GM12864 (cell line): ENCODE data around the gene RASEF.
"Not testable (repeated sequence)": the region's sequence is repeated elsewhere in the genome, so short reads cannot be mapped to it uniquely, and the experiment has no call there.

Experiments used
- DNase-seq: peaks from one replicate; pipeline ENCODE4 v3.0.0-alpha.2; 2011; ENCODE audit warnings: low read depth
- H3K4me3 ChIP-seq: 2 replicates; pipeline ENCODE4 v1.5.1; 2011; ENCODE audit warnings: mild to moderate bottlenecking, low read depth, low read length, control low read depth
- TF ChIP-seq, protein P1 (sequence below): IDR thresholded peaks from 2 replicates; pipeline ENCODE4 v1.5.1; 2011; ENCODE audit warnings: low read depth, mild to moderate bottlenecking, moderate library complexity, low read length, control low read depth, inconsistent platforms; ENCODE audit errors: missing control alignments

The RASEF gene

GRCh38 chr9:82938426-82939218, 124.3 kb downstream of the RASEF start:
- DNase-seq, result no peak
- no peak overlapping the region for H3K4me3 ChIP-seq
- TF ChIP-seq, protein P1, sequence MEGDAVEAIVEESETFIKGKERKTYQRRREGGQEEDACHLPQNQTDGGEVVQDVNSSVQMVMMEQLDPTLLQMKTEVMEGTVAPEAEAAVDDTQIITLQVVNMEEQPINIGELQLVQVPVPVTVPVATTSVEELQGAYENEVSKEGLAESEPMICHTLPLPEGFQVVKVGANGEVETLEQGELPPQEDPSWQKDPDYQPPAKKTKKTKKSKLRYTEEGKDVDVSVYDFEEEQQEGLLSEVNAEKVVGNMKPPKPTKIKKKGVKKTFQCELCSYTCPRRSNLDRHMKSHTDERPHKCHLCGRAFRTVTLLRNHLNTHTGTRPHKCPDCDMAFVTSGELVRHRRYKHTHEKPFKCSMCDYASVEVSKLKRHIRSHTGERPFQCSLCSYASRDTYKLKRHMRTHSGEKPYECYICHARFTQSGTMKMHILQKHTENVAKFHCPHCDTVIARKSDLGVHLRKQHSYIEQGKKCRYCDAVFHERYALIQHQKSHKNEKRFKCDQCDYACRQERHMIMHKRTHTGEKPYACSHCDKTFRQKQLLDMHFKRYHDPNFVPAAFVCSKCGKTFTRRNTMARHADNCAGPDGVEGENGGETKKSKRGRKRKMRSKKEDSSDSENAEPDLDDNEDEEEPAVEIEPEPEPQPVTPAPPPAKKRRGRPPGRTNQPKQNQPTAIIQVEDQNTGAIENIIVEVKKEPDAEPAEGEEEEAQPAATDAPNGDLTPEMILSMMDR, result no peak

DNA sequence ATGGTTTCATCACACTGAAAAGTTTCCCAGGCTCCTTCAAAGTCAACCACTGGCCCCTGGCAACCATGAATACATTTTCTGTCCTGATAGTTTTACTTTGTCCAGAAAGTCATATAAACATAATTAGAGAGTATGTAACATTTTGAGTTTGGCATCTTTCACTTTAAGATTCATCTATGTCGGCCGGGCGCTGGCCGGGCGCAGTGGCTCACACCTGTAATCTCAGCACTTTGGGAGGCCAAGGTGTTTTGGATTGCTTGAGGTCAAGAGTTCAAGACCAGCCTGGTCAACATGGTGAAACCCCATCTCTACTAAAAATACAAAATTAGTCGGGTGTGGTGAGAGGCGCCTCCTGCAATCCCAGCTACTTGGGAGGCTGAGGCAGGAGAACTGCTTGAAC, 126.4 kb downstream of the RASEF start:
- H3K4me3 ChIP-seq, result not testable (repeated sequence)

DNA sequence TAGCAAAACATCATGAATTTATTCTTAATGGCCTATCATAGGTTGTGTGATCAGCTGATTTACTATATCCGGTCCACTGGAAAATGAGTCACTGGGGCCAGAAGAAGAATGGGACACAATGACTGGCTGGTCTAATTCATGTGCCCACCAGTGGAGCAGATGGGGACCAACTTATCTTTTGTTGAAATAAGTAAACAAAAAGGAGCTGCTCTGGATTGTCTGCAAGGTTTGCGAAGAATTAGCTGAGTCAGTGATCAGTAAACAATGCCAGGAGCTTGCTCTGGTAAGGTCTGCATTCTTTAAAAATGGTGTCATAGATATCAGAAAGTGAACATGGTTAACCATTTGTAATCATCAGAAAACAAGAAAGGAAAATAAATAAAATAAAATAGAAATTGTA, 128.0 kb downstream of the RASEF start:
- no peak for DNase-seq
- no peak overlapping the region for H3K4me3 ChIP-seq
- TF ChIP-seq, protein P1, result no peak

More for the DNA sequence above, 126.4 kb downstream of the RASEF start:
- DNase-seq, result not testable (repeated sequence)

- not testable (repeated sequence) for DNase-seq, H3K4me3 ChIP-seq
These were observed 128.9 kb downstream of the RASEF start for GRCh38 chr9:82934025-82934424.

DNA sequence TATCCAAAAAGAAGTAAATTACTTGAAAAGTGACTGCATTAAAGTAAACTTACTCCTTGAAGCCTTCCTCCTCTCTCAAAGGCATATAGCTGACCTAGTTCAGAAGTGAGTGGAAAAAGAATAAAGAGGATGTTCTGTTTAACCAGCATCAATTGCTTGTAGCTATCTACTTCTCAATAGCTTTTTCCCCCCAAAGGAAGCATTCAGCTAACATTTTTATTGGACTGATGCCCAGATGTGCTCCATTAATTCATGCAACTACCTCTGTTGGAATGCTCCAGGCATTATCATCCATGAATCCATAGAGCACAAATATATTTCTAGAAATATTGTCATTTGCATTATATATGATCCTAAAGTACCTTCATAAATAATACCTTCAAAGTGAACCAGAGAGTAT, 132.8 kb downstream of the RASEF start:
- TF ChIP-seq, protein P1, result no peak
- no peak for DNase-seq
- H3K4me3 ChIP-seq, result no peak overlapping the region
